HepG2 (cell line): ENCODE data around the gene XPO5. TPM values are rescaled to one million over a fixed set of nuclear protein-coding genes. Genes with fewer than 3 reads are reported as not detected.

Source experiments
- BRCA1 ChIP-seq: sonication (generic); formaldehyde crosslinking; IDR thresholded peaks from 2 replicates; pipeline ENCODE4 v1.4.0; 2020; ENCODE audit warnings: missing genetic modification reagents
- CCAR2 ChIP-seq: fragments of 200-400 bp; formaldehyde crosslinking; optimal IDR thresholded peaks from 2 replicates; pipeline ENCODE3; 2018; ENCODE audit warnings: low read depth, mild to moderate bottlenecking, low read length, moderate library complexity
- ELF1 ChIP-seq: sonication (generic); formaldehyde crosslinking; IDR thresholded peaks from 2 replicates; pipeline ENCODE4 v1.4.0; 2020; ENCODE audit warnings: missing genetic modification reagents
- FUBP1 ChIP-seq: sonication (generic); formaldehyde crosslinking; IDR thresholded peaks from 2 replicates; pipeline ENCODE4 v1.5.1; 2020; ENCODE audit warnings: missing genetic modification reagents, mild to moderate bottlenecking, borderline replicate concordance
- KAT7 ChIP-seq: IDR thresholded peaks from 2 replicates; pipeline ENCODE4 v1.6.1; 2018; ENCODE audit warnings: borderline replicate concordance, missing compliant biosample characterization
- MED8 ChIP-seq: sonication (generic); formaldehyde crosslinking; IDR thresholded peaks from 2 replicates; pipeline ENCODE4 v1.8.1; 2023; ENCODE audit warnings: mild to moderate bottlenecking, missing genetic modification reagents; ENCODE audit not compliant: insufficient replicate concordance
- MTA1 ChIP-seq: sonication (generic); formaldehyde crosslinking; IDR thresholded peaks from 2 replicates; pipeline ENCODE4 v1.4.0; 2020; ENCODE audit warnings: missing genetic modification reagents, mild to moderate bottlenecking, borderline replicate concordance
- MTF1 ChIP-seq: sonication (generic); formaldehyde crosslinking; IDR thresholded peaks from 2 replicates; pipeline ENCODE4 v1.5.0; 2020; ENCODE audit warnings: missing genetic modification reagents
- MXD1 ChIP-seq: sonication (generic); formaldehyde crosslinking; IDR thresholded peaks from 2 replicates; pipeline ENCODE4 v1.4.0; 2020; ENCODE audit warnings: mild to moderate bottlenecking, missing genetic modification reagents
- NR3C1 ChIP-seq: sonication (generic); formaldehyde crosslinking; IDR thresholded peaks from 2 replicates; pipeline ENCODE4 v1.4.0; 2020; ENCODE audit warnings: missing genetic modification reagents
- RBM22 ChIP-seq: fragments of 200-400 bp; formaldehyde crosslinking; optimal IDR thresholded peaks from 2 replicates; pipeline ENCODE3; 2017; ENCODE audit warnings: mild to moderate bottlenecking, low read length, moderate library complexity
- REPIN1 ChIP-seq: sonication (generic); formaldehyde crosslinking; IDR thresholded peaks from 2 replicates; pipeline ENCODE4 v1.8.0; 2022; ENCODE audit warnings: missing genetic modification reagents, low read depth, mild to moderate bottlenecking, borderline replicate concordance
- SCMH1 ChIP-seq: sonication (generic); formaldehyde crosslinking; IDR thresholded peaks from 2 replicates; pipeline ENCODE4 v1.9.0; 2021; ENCODE audit warnings: missing genetic modification reagents, mild to moderate bottlenecking, borderline replicate concordance
- SOX13 ChIP-seq, 3 experiments: fragments of 450-650 bp in 1 of 3; sonication (generic) in 1 of 3; formaldehyde crosslinking in 1 of 3; IDR thresholded peaks in 2 of 3; conservative IDR thresholded peaks in 1 of 3; 2 replicates each; pipeline versions ENCODE4 v1.5.0 to v1.6.1; 2016 to 2020; ENCODE audit warnings: antibody characterized with exemption in 1 of 3, mild to moderate bottlenecking in 1 of 3, missing compliant biosample characterization in 1 of 3, missing genetic modification reagents in 1 of 3, moderate library complexity in 1 of 3
- THRA ChIP-seq: sonication (generic); formaldehyde crosslinking; IDR thresholded peaks from 2 replicates; pipeline ENCODE4 v1.4.0; 2020; ENCODE audit warnings: missing genetic modification reagents, borderline replicate concordance
- ZNF138 ChIP-seq: sonication (generic); formaldehyde crosslinking; IDR thresholded peaks from 2 replicates; pipeline ENCODE4 v1.5.0; 2020; ENCODE audit warnings: mild to moderate bottlenecking, low read depth, missing genetic modification reagents
- ZNF260 ChIP-seq: sonication (generic); formaldehyde crosslinking; IDR thresholded peaks from 2 replicates; pipeline ENCODE4 v1.4.0; 2020; ENCODE audit warnings: missing genetic modification reagents, low read depth, mild to moderate bottlenecking, borderline replicate concordance
- ZNF317 ChIP-seq: sonication (generic); formaldehyde crosslinking; IDR thresholded peaks from 2 replicates; pipeline ENCODE4 v1.5.0; 2020; ENCODE audit warnings: mild to moderate bottlenecking, missing genetic modification reagents
- ZNF431 ChIP-seq: sonication (generic); formaldehyde crosslinking; IDR thresholded peaks from 2 replicates; pipeline ENCODE4 v1.9.0; 2022; ENCODE audit warnings: missing genetic modification reagents, low read depth, mild to moderate bottlenecking, borderline replicate concordance
- ZNF644 ChIP-seq: IDR thresholded peaks from 2 replicates; pipeline ENCODE4 v1.6.1; 2016; ENCODE audit warnings: low read depth
- ZNF761 ChIP-seq: sonication (generic); formaldehyde crosslinking; conservative IDR thresholded peaks from 2 replicates; pipeline ENCODE4 v1.4.0; 2020; ENCODE audit warnings: mild to moderate bottlenecking, missing genetic modification reagents
- ZNF839 ChIP-seq: sonication (generic); formaldehyde crosslinking; IDR thresholded peaks from 2 replicates; pipeline ENCODE4 v1.4.0; 2020; ENCODE audit warnings: missing genetic modification reagents, mild to moderate bottlenecking, borderline replicate concordance
- polyA plus RNA-seq, 8 experiments: library from polyadenylated mRNA; depleted of rRNA in 3 of 8; stranded (reverse) in 7 of 8; unstranded in 1 of 8; fragments of >200 nt; fragmentation: Illumina TruSeq in 4 of 8; extraction: Trizol in 4 of 8; gene quantifications; 2 replicates each; pipeline versions ENCODE4 v1.2.1 to v1.2.3, GENCODE V29; 2011 to 2016; ENCODE audit warnings: low read depth in 4 of 8, missing spikeins in 1 of 8, mixed read lengths in 1 of 8; ENCODE audit not compliant: insufficient read depth in 1 of 8
- total RNA-seq, 5 experiments: library from RNA; depleted of rRNA; stranded (reverse); fragments of >200 nt; fragmentation: Illumina TruSeq; extraction: Trizol; gene quantifications; 2 replicates each; pipeline ENCODE4 v1.2.3, GENCODE V29; 2016; ENCODE audit warnings: low read depth in 1 of 5

The XPO5 gene
- total and polyA plus RNA-seq, 2 of the 13 experiments (the other 11 are each of a cell fraction or from before 2014, with no cell fraction given): 52.2 to 68.0 TPM

GRCh38 chr6:43488667-43489276 is 87.1 kb downstream of the XPO5 start (continued):
- TF ChIP-seq FUBP1: no peak
- TF ChIP-seq ELF1 (CRISPR knock-in tag): 0 out of 2 replicates have a peak, but pooled peaks have one; percentile 39
- TF ChIP-seq NR3C1 (CRISPR knock-in tag): no peak
- TF ChIP-seq BRCA1 (CRISPR knock-in tag): peak; percentile 90; the same call in 1 of the 2 replicates
- TF ChIP-seq ZNF644 (CRISPR knock-in tag): 0 out of 2 replicates have a peak, but pooled peaks have one; percentile 51
- TF ChIP-seq THRA: no peak
- no peak for TF ChIP-seq ZNF260 (CRISPR knock-in tag)
- TF ChIP-seq KAT7 (CRISPR knock-in tag): no peak
- TF ChIP-seq REPIN1: no peak
- TF ChIP-seq MED8 (CRISPR knock-in tag): no peak
- no peak for TF ChIP-seq CCAR2
- peak; percentile 74 for TF ChIP-seq ZNF317 (CRISPR knock-in tag)
- no peak for TF ChIP-seq MTA1 (CRISPR knock-in tag)
- TF ChIP-seq RBM22: no peak
- TF ChIP-seq SOX13 (IDR thresholded peaks at IDR 0.05): no peak
- peak in 1 of 2 experiments; percentile 69; a peak in 2 of 4 replicates for TF ChIP-seq SOX13 (CRISPR knock-in tag; conservative IDR thresholded peaks at IDR 0.05 in 1 of 2, IDR thresholded peaks at IDR 0.05 in 1 of 2)
- TF ChIP-seq SCMH1 (CRISPR knock-in tag): no peak
- no peak for TF ChIP-seq ZNF839 (CRISPR knock-in tag)
- no peak for TF ChIP-seq MXD1
- no peak for TF ChIP-seq ZNF761 (CRISPR knock-in tag)
- no peak for TF ChIP-seq ZNF138 (CRISPR knock-in tag)
- no peak for TF ChIP-seq MTF1 (CRISPR knock-in tag)
- TF ChIP-seq ZNF431 (CRISPR knock-in tag): no peak
